GM23248 (cell line): ENCODE measurements around the gene RPL26. TPM values are rescaled to one million over a fixed set of nuclear protein-coding genes. Genes with fewer than 3 reads are reported as not detected.

Experiments used
- DNase-seq: peaks from one replicate; pipeline ENCODE4 v3.0.0-alpha.2; 2015
- H2AFZ ChIP-seq: fragments of 200-600 bp; sonication (generic); 2 replicates; pipeline ENCODE4 v1.6.1; 2016; ENCODE audit warnings: antibody characterized with exemption
- H3F3A ChIP-seq: fragments of 200-600 bp; sonication (generic); 2 replicates; pipeline ENCODE4 v1.6.1; 2016; ENCODE audit warnings: mild to moderate bottlenecking, antibody characterized with exemption, mixed run types; ENCODE audit not compliant: insufficient read depth
- H3K27ac ChIP-seq: fragments of 200-600 bp; sonication (generic); 2 replicates; pipeline ENCODE4 v1.5.1; 2016; ENCODE audit warnings: mild to moderate bottlenecking
- H3K27me3 ChIP-seq: fragments of 200-600 bp; sonication (generic); replicated peaks from 2 replicates; pipeline ENCODE4 v1.6.1; 2016; ENCODE audit warnings: mild to moderate bottlenecking; ENCODE audit not compliant: insufficient read depth
- H3K36me3 ChIP-seq: fragments of 200-600 bp; sonication (generic); 2 replicates; pipeline ENCODE4 v1.6.1; 2016; ENCODE audit warnings: low read depth, mild to moderate bottlenecking
- H3K4me1 ChIP-seq: fragments of 200-600 bp; sonication (generic); 2 replicates; pipeline ENCODE4 v1.6.1; 2016; ENCODE audit warnings: mild to moderate bottlenecking; ENCODE audit not compliant: insufficient read depth
- H3K4me2 ChIP-seq: fragments of 200-600 bp; sonication (generic); one replicate; pipeline ENCODE4 v1.6.1; 2016; ENCODE audit warnings: mild to moderate bottlenecking; ENCODE audit not compliant: unreplicated experiment
- H3K4me3 ChIP-seq: fragments of 200-600 bp; sonication (generic); 2 replicates; pipeline ENCODE4 v1.5.1; 2016; ENCODE audit warnings: mild to moderate bottlenecking
- H3K79me2 ChIP-seq: fragments of 200-600 bp; sonication (generic); 2 replicates; pipeline ENCODE4 v1.6.1; 2016; ENCODE audit warnings: mild to moderate bottlenecking; ENCODE audit not compliant: insufficient read depth
- H3K9ac ChIP-seq: fragments of 200-600 bp; sonication (generic); 2 replicates; pipeline ENCODE4 v1.6.1; 2016; ENCODE audit warnings: mild to moderate bottlenecking
- H3K9me2 ChIP-seq: fragments of 200-600 bp; sonication (generic); 2 replicates; pipeline ENCODE4 v1.6.1; 2016; ENCODE audit warnings: mixed run types, mild to moderate bottlenecking, moderate library complexity; ENCODE audit not compliant: insufficient read depth
- H3K9me3 ChIP-seq: fragments of 200-600 bp; sonication (generic); one replicate; pipeline ENCODE4 v1.6.1; 2017; ENCODE audit warnings: low read depth
- H4K20me1 ChIP-seq: fragments of 200-600 bp; sonication (generic); 2 replicates; pipeline ENCODE4 v1.6.0; 2016; ENCODE audit not compliant: insufficient read depth
- EZH2 ChIP-seq: fragments of 200-600 bp; sonication (generic); IDR thresholded peaks from 2 replicates; pipeline ENCODE4 v1.6.1; 2018; ENCODE audit warnings: antibody characterized with exemption, mild to moderate bottlenecking; ENCODE audit not compliant: insufficient read depth, poor library complexity, severe bottlenecking
- EZH2phosphoT487 ChIP-seq: fragments of 200-600 bp; sonication (generic); IDR thresholded peaks from 2 replicates; pipeline ENCODE4 v1.6.1; 2018; ENCODE audit warnings: antibody characterized with exemption, moderate library complexity, mild to moderate bottlenecking, low read depth; ENCODE audit not compliant: insufficient read depth
- WGBS, 2 experiments: methylation state at CpG; one replicate each; pipeline ENCODE4 v1.1.6; 2015 to 2017; ENCODE audit warnings: low lambda C conversion rate in 2 of 2, low coverage in 1 of 2; ENCODE audit errors: missing lambda C conversion rate in 2 of 2; 5-methylcytosine and 5-hydroxymethylcytosine counted together
- in situ Hi-C: fragments of 300-500 bp; cut with MboI; formaldehyde crosslinking; loops from 2 replicates; pipeline ENCODE4 v1.15.0; 2020
- polyA plus RNA-seq: library from polyadenylated mRNA; unstranded; fragments of >200 nt; fragmentation: Nextera tagmentation; extraction: Ambion mirVana; gene quantifications from 2 replicates; pipeline ENCODE4 v1.2.1, GENCODE V29; 2016
- total RNA-seq: library from RNA; depleted of rRNA; stranded (reverse); fragments of >200 nt; shearing (Covaris generic); gene quantifications from 2 replicates; pipeline ENCODE4 v1.2.3, GENCODE V29; 2014

Gene RPL26
- total and polyA plus RNA-seq, 2 experiments from 2014 or later, result 522 to 2,122 TPM

DNA sequence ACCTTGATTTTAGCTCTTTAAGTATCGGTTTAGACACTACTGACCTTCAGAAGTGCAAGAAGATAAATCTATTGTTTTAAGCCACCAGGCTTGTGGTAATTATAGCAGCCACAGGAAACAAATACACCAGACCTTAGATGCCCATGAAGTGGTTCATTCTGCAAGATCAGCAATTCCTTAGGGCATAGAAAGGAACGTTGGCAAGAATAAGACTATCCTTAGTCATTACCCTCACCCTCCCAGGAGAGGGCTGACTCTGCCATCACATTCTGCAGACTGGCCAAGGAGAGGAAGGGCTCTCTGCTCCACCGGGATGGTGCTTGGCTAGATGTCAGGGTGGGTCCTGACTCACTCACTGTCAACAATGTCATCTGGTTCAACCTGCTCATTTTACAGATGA is 38.6 kb upstream of the RPL26 start:
- H3K9me3 ChIP-seq, result no peaks in the 10 kb centered on the region
- no peaks in the 10 kb centered on the region for H4K20me1 ChIP-seq
- no peaks in the 10 kb centered on the region for H3K9me2 ChIP-seq
- in situ Hi-C loops, result no loop called here
- no peaks in the 10 kb centered on the region for H3K79me2 ChIP-seq
- no peak overlapping the region for H3K4me2 ChIP-seq
- peak; percentile 71 for DNase-seq
- H3F3A ChIP-seq, result peaks cover 20% of the 10 kb centered on the region
- H3K36me3 ChIP-seq, result no peaks in the 10 kb centered on the region
- WGBS, 2 experiments, result 34 to 35% methylated on average over 3 of the region's 3 CpGs
- TF ChIP-seq EZH2phosphoT487 (no peak), EZH2 (no peak)
- H3K4me1 ChIP-seq, result peaks cover 8% of the 10 kb centered on the region
- no peak overlapping the region for H3K9ac ChIP-seq
- H3K27ac ChIP-seq, result no peak overlapping the region
- H3K27me3 ChIP-seq, result no peaks in the 10 kb centered on the region
- no peak overlapping the region for H2AFZ ChIP-seq
- H3K4me3 ChIP-seq, result no peak overlapping the region

DNA sequence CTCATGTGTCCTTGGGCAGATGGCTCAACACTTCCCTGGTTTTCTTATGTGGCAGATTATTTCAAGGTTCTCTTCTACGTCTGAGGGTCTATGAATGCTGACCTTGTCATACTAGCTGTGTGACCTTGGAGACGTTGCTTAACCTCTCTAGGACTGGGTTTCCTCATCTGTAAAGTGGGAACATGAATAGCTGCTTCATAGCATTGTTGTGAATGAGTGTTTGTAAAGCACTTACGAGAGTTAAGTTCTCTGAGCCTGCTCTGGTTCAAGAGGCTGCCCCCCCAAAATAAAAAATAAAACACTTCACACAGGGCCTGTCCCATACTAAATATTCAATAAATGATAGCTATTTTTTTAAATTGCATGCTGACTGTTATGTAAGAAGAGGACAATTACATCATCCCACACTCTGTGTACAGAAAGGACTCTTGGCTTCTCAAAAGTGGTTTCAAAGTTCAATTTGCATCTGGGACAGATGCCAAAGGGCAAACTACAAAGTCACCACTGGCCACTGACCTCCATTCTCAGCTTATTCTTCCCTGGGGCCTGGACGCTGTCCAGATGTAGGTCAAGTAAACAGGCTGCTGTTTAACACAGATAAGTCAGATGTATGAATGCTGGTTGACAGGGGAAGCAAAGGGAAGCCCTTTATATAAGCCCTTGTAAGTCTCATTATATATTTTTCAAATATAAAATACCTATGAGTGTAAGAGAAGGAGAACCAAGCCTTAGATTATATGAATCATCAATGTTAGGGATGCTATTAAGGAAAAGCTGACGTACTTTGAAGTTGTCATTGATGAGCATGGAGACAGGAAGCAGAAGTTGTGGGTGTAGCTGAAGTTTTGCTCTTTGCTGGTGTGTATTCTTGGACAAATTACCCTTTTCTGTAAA is 37.3 kb upstream of the RPL26 start:
- Histone ChIP-seq H3K36me3 (no peaks in the 10 kb centered on the region), H3K4me2 (no peak overlapping the region), H3K4me3 (no peak overlapping the region), H3K9me3 (no peaks in the 10 kb centered on the region), H3K9ac (no peak overlapping the region), H3K27me3 (no peaks in the 10 kb centered on the region), H3K27ac (no peak overlapping the region), H3K9me2 (no peaks in the 10 kb centered on the region), H4K20me1 (no peaks in the 10 kb centered on the region), H3F3A (peaks cover 20% of the 10 kb centered on the region), H3K79me2 (no peaks in the 10 kb centered on the region), H2AFZ (no peak overlapping the region), H3K4me1 (peaks cover 8% of the 10 kb centered on the region)
- in situ Hi-C loops, result no loop called here
- DNase-seq, result peak; percentile 59
- TF ChIP-seq EZH2 (no peak), EZH2phosphoT487 (no peak)
- 30 to 44% methylated on average over 5 of the region's 5 CpGs for WGBS, 2 experiments

DNA sequence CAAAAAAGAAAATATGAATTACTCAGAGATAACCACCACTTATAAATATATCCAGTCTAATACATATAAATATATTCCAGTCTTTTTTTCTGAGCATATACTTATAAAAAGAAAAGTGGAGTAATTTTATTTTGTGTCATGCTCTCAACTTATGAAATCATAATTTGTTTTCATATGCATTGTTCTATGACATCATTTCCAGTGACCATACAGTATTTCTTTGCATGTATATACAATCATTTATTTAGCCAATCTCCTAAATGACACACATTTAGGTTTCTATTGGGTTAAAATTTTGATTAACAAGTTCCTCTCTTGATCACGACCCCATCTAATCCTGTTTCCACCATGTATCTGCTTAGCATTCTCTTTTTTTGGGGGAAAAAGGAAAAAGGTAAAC is 36.3 kb upstream of the RPL26 start:
- in situ Hi-C loops, result loop anchor here (10.0 kb wide), 1 partner anchor 335 kb away; the partner anchor contains the start of gene SPDYE4
- 2 to 5% methylated on average over 1 of the region's 1 CpG for WGBS, 2 experiments
- Histone ChIP-seq H3K9ac (no peak overlapping the region), H3K79me2 (no peaks in the 10 kb centered on the region), H3K27ac (no peak overlapping the region), H2AFZ (no peak overlapping the region), H3K4me1 (peaks cover 8% of the 10 kb centered on the region), H3K9me3 (no peaks in the 10 kb centered on the region), H3K4me3 (no peak overlapping the region), H3K4me2 (no peak overlapping the region), H4K20me1 (no peaks in the 10 kb centered on the region), H3F3A (peaks cover 20% of the 10 kb centered on the region), H3K36me3 (no peaks in the 10 kb centered on the region), H3K27me3 (no peaks in the 10 kb centered on the region), H3K9me2 (no peaks in the 10 kb centered on the region)
- no peak for DNase-seq
- no peak for TF ChIP-seq EZH2
- no peak for TF ChIP-seq EZH2phosphoT487

DNA sequence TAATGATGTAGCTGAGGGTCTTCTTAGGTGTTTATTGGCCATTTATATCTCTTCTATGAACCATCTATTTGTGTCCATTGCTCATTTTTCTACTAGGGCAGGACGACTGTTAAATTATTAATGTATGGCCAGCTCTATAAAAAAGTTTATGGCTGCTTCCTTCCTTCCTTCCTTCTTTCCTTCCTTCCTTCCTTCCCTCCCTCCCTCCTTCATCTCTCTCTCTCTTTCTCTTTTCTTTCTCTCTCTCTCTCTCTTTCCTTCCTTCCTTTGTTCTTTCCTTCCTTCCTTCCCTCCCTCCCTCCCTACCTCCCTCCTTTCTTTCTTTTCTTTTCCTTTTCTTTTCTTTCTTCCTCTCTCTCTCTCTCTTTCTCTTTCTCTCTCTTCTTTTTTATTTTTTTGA is 35.5 kb upstream of the RPL26 start:
- peaks cover 8% of the 10 kb centered on the region for H3K4me1 ChIP-seq
- H3K9me2 ChIP-seq, result no peaks in the 10 kb centered on the region
- no peak overlapping the region for H3K27ac ChIP-seq
- no peaks in the 10 kb centered on the region for H4K20me1 ChIP-seq
- no peak for TF ChIP-seq EZH2
- no peak for TF ChIP-seq EZH2phosphoT487
- in situ Hi-C loops, result loop anchor here (10.0 kb wide), 1 partner anchor 336 kb away; the partner anchor contains the start of gene SPDYE4
- no peak for DNase-seq
- no peak overlapping the region for H2AFZ ChIP-seq
- H3F3A ChIP-seq, result peaks cover 20% of the 10 kb centered on the region
- no peak overlapping the region for H3K9ac ChIP-seq
- no peaks in the 10 kb centered on the region for H3K79me2 ChIP-seq
- H3K4me2 ChIP-seq, result no peak overlapping the region
- no peaks in the 10 kb centered on the region for H3K9me3 ChIP-seq
- no peaks in the 10 kb centered on the region for H3K27me3 ChIP-seq
- H3K36me3 ChIP-seq, result no peaks in the 10 kb centered on the region
- no peak overlapping the region for H3K4me3 ChIP-seq
- 36% methylated on average over 1 of the region's 1 CpG for WGBS, 2 experiments
